ENCODE measurements around the gene TRAP1.

TRAP1 gene

GRCh38 chr16:3745751-3746355 is 28.5 kb upstream of the TRAP1 start:
- no peak for DNase-seq
- TF ChIP-seq GATA1 (IDR thresholded peaks at IDR 0.05; ENCODE audit: low read depth, low read length): no peak
- no peak for TF ChIP-seq POLR2A (IDR thresholded peaks at IDR 0.05; ENCODE audit: low read length)

GRCh38 chr16:3744018-3744417 is 26.7 kb upstream of the TRAP1 start:
- TF ChIP-seq GATA1 (IDR thresholded peaks at IDR 0.05; ENCODE audit: low read depth, low read length): no peak
- TF ChIP-seq POLR2A (IDR thresholded peaks at IDR 0.05; ENCODE audit: low read length): no peak
- no peak for DNase-seq

DNA sequence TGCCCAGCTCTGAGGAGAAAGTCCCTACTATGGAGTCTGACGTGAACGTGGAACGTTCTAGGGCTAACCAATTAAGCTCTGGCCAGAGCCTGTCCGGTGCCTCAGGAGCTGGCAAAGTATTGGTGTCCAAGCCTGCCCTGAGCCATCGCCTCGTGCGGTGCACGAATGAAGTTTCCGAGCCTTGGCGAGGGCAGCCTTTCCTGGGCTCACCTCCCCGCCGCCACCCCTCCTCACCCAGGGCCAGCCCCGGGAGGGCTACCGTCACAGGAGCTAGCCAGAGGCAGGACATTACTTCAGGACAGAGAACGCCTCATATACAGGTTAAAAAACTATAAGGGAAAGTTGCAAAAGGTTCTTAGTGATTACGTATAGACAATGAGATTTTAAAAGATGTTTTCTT is 23.6 kb upstream of the TRAP1 start:
- TF ChIP-seq GATA1 (IDR thresholded peaks at IDR 0.05; ENCODE audit: low read depth, low read length) (no peak), POLR2A (IDR thresholded peaks at IDR 0.05; ENCODE audit: low read length) (no peak)
- DNase-seq: no peak

DNA sequence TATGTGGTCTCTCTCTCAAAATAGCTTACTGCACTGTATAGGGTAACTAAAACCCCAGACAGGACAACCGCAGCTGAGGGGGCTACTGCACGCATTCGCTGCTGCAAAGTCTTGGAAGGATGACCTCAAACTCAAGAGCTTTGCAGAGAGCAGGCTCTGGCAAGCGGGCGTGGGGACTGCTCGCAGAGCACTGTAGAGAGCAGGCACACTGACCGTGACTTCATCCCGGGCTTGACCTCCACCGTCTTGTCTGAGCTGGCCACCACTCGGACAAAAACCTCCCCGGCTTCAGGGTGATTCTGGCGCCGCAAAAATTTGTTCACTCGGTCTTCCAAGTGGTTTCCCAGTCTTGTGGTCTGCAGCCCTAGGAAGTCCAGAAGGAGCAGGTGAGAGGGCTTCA is 22.9 kb upstream of the TRAP1 start:
- no peak for TF ChIP-seq GATA1 (IDR thresholded peaks at IDR 0.05; ENCODE audit: low read depth, low read length)
- no peak for TF ChIP-seq POLR2A (IDR thresholded peaks at IDR 0.05; ENCODE audit: low read length)
- no peak for DNase-seq

GRCh38 chr16:3739636-3740035 is 22.3 kb upstream of the TRAP1 start:
- DNase-seq: no peak

GRCh38 chr16:3738541-3738940 is 21.2 kb upstream of the TRAP1 start:
- TF ChIP-seq GATA1 (IDR thresholded peaks at IDR 0.05; ENCODE audit: low read depth, low read length) (no peak), POLR2A (IDR thresholded peaks at IDR 0.05; ENCODE audit: low read length) (no peak)
- DNase-seq: no peak

More at GRCh38 chr16:3739636-3740035, 22.3 kb upstream of the TRAP1 start:
- TF ChIP-seq GATA1 (IDR thresholded peaks at IDR 0.05; ENCODE audit: low read depth, low read length) (no peak), POLR2A (IDR thresholded peaks at IDR 0.05; ENCODE audit: low read length) (no peak)

- no peak for TF ChIP-seq GATA1 (IDR thresholded peaks at IDR 0.05; ENCODE audit: low read depth, low read length)
- TF ChIP-seq POLR2A (IDR thresholded peaks at IDR 0.05; ENCODE audit: low read length): no peak
- DNase-seq: no peak
Measured at GRCh38 chr16:3738128-3738527, 20.8 kb upstream of the TRAP1 start.

DNA sequence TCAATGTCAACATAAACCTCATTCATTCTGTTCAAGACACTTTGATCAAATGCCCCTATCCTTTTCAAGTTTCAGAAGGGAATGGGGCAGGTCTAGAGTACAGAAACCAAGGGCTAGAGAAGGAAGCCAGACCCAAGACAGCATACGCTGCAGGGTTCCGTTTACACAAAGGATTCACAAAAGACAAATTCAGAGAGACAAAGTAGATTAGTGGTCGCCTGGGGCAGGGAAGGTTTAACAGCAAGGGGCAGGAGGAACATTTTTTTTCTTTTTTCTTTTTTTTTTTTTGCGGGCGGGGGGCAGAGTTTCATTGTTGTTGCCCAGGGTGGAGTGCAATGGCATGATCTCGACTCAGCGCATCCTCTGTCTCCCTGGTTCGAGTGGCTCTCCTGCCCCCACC is 19.9 kb upstream of the TRAP1 start:
- TF ChIP-seq GATA1 (IDR thresholded peaks at IDR 0.05; ENCODE audit: low read depth, low read length) (no peak), POLR2A (IDR thresholded peaks at IDR 0.05; ENCODE audit: low read length) (no peak)

GRCh38 chr16:3736116-3736515 is 18.8 kb upstream of the TRAP1 start:
- no peak for DNase-seq
- TF ChIP-seq POLR2A (IDR thresholded peaks at IDR 0.05; ENCODE audit: low read length): no peak

More for the DNA sequence above, 19.9 kb upstream of the TRAP1 start:
- no peak for DNase-seq

DNA sequence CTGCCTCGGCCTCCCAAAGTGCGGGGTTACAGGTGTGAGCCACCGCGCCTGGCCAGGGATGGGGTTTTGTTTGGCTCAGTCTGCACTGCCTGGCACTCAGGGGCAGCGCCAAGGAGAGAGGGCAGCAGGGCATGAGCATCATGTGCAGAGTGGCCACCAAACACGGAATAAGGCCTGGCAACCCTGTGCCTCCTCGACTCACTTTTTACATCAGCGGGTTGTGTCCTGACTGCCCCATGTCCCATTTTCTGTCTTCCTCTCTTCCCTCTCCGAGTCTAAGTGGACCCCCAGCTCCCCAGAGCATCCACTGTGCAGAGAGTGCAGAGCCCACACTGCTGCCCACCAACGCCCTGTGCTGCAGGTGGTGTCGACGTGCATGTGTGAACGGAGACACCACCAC is 18.2 kb upstream of the TRAP1 start:
- DNase-seq: no peak
- TF ChIP-seq GATA1 (IDR thresholded peaks at IDR 0.05; ENCODE audit: low read depth, low read length): no peak
- TF ChIP-seq POLR2A (IDR thresholded peaks at IDR 0.05; ENCODE audit: low read length): no peak

GRCh38 chr16:3734758-3735221 is 17.5 kb upstream of the TRAP1 start:
- TF ChIP-seq POLR2A (IDR thresholded peaks at IDR 0.05; ENCODE audit: low read length): no peak
- no peak for TF ChIP-seq GATA1 (IDR thresholded peaks at IDR 0.05; ENCODE audit: low read depth, low read length)

GRCh38 chr16:3734084-3734757 is 16.9 kb upstream of the TRAP1 start:
- DNase-seq: no peak
- TF ChIP-seq POLR2A (IDR thresholded peaks at IDR 0.05; ENCODE audit: low read length) (no peak), GATA1 (IDR thresholded peaks at IDR 0.05; ENCODE audit: low read depth, low read length) (no peak)

More at GRCh38 chr16:3734758-3735221, 17.5 kb upstream of the TRAP1 start:
- DNase-seq: no peak

DNA sequence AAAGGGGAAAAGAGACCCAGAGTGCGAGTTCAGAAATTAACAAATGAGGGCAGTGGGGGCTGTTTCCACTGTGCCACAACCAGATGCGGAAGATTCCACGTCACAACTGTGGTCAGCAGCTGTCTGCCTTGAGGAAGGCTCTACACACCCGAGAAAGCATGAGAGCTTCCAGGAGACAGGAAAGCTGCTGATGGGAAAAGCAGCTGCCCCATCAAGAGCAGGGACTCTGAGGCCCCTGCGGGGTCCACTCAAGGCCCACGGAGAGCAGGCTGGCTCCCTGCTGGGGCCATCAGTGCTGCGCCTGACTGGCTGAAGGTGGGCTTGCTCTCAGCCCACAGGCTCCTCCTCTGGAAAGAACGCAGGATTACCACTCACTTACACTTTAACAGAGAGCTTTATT is 14.8 kb upstream of the TRAP1 start:
- no peak for DNase-seq
- TF ChIP-seq GATA1 (IDR thresholded peaks at IDR 0.05; ENCODE audit: low read depth, low read length) (no peak), POLR2A (IDR thresholded peaks at IDR 0.05; ENCODE audit: low read length) (no peak)

DNA sequence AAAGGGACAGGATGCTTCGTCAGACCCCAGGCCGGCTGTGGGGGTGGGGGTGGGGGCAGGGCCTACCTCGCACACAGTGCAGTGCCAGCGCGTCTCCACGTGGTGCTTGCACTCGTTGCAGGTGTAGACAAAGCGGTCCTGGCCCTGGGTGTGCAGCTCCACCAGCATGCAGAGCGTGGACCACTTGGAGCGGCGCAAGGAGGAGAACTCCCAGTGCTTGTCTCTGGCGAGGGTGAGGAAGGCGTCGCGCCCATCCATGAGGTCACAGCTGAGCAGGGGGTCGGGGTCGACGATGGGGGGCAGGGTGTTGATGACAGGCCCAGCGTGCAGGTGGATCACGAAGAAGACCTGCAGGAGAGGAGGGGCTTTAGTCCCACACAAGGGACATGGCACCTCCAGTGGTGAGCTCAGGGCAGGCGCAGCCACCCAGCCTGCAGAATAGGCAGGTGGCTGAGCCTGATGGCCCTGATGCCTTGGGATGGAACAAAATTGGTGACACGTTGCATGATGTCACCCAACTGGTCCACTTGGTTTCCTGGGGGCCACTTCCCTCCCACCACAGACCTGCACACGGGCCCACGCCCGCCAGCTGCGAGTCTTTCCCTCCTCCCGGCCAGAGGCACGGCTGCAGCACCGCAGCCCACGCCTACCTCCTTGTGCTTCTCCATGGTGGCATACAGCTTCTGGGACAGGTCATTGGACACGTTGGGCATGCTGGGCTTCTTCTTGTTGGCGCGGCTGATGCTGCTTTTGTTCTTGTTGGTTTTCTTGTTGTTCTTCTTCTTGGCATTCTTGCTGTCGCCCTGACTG is 14.0 kb upstream of the TRAP1 start:
- no peak for DNase-seq
- TF ChIP-seq POLR2A (IDR thresholded peaks at IDR 0.05; ENCODE audit: low read length) (no peak), GATA1 (IDR thresholded peaks at IDR 0.05; ENCODE audit: low read depth, low read length) (no peak)

Measured in erythroblast (primary cell).